ENCODE results near the gene SSNA1.

Gene SSNA1

DNA sequence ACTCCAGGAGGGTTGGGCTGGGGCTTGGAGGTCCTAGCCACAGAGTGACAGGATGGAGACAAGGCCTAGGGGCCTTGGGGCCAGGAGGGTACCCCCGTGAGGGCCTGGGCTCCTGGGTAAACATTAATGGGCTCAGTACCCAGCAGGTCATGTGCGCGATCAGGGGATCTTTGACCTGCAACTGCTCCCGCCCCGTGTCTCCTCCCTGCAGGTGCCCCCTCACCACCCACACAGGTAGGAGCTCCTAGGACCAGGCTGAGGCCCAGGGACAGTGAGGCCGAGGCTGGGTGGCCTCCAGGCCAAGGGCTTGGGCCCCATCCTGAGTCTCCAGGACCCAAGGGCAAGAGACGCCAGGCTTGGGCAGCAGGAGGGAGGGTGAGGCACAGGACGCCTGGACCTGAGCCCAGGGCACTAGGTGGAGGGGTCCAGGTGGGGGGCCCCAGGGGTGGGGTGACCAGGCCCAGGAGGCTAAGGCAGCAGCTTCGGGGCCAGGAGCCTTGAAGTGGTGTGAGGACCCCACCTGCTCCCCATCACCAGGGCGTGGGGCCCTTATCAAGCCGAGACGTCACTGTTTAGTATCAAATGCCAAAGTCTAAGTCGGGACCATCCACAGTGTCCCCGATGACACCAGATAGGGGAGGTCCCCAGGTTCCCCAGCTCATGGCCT is 42.4 kb downstream of the SSNA1 start, which contains the start of gene SLC34A3:
SLC34A3 (plus strand) TSS at position 197 of the 667 bp plus-strand sequence. CDS start 802 bp downstream, outside the sequence.
- no peak for ATAC-seq (ENCODE audit: insufficient read depth, low read depth)
- peaks cover 2% of the 10 kb centered on the region; the same call in 1 of the 2 replicates for H3K4me1 ChIP-seq (ENCODE audit: insufficient read depth, low read length)
- no peak within 1 kb of the TSS for H3K4me3 ChIP-seq (ENCODE audit: low read depth in 1 of 2, low read length in 2 of 2)
- TF ChIP-seq EZH2 (IDR thresholded peaks at IDR 0.05; ENCODE audit: borderline replicate concordance, low read depth, low read length, severe bottlenecking) = no peak
- TF ChIP-seq, protein P1, sequence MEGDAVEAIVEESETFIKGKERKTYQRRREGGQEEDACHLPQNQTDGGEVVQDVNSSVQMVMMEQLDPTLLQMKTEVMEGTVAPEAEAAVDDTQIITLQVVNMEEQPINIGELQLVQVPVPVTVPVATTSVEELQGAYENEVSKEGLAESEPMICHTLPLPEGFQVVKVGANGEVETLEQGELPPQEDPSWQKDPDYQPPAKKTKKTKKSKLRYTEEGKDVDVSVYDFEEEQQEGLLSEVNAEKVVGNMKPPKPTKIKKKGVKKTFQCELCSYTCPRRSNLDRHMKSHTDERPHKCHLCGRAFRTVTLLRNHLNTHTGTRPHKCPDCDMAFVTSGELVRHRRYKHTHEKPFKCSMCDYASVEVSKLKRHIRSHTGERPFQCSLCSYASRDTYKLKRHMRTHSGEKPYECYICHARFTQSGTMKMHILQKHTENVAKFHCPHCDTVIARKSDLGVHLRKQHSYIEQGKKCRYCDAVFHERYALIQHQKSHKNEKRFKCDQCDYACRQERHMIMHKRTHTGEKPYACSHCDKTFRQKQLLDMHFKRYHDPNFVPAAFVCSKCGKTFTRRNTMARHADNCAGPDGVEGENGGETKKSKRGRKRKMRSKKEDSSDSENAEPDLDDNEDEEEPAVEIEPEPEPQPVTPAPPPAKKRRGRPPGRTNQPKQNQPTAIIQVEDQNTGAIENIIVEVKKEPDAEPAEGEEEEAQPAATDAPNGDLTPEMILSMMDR (IDR thresholded peaks at IDR 0.05; ENCODE audit: borderline replicate concordance, extremely low read depth, low read length, poor library complexity, severe bottlenecking) = no peak
- H2AFZ ChIP-seq (ENCODE audit: low read depth, low read length) = no peak within 1 kb of the TSS
- H3K79me2 ChIP-seq (ENCODE audit: insufficient read depth, low read length) = no peaks in the 10 kb centered on the region
- H3K27me3 ChIP-seq (ENCODE audit: insufficient read depth, low read length, poor library complexity) = no peaks in the 10 kb centered on the region
- no peak within 1 kb of the TSS for H3K4me2 ChIP-seq (ENCODE audit: insufficient read depth, low read length)
- DNase-seq = no peak
- no peaks in the 10 kb centered on the region for H4K20me1 ChIP-seq (ENCODE audit: insufficient read depth, low read length)
- no peaks in the 10 kb centered on the region for H3K9me3 ChIP-seq (ENCODE audit: insufficient read depth, low read length, severe bottlenecking)
- H3K27ac ChIP-seq (ENCODE audit: low read length) = no peak within 1 kb of the TSS
- H3K36me3 ChIP-seq (ENCODE audit: insufficient read depth, low read length) = no peaks in the 10 kb centered on the region
- no peak within 1 kb of the TSS for H3K9ac ChIP-seq (ENCODE audit: low read depth, low read length)

GRCh38 chr9:137231372-137232039 is 43.0 kb downstream of the SSNA1 start:
- ATAC-seq (ENCODE audit: insufficient read depth, low read depth) (no peak), DNase-seq (no peak)
- H3K4me1 ChIP-seq (ENCODE audit: insufficient read depth, low read length) = peaks cover 9% of the 10 kb centered on the region
- no peaks in the 10 kb centered on the region for H3K9me3 ChIP-seq (ENCODE audit: insufficient read depth, low read length, severe bottlenecking)
- no peaks in the 10 kb centered on the region for H3K79me2 ChIP-seq (ENCODE audit: insufficient read depth, low read length)
- no peaks in the 10 kb centered on the region for H4K20me1 ChIP-seq (ENCODE audit: insufficient read depth, low read length)
- H3K4me2 ChIP-seq (ENCODE audit: insufficient read depth, low read length) = no peak overlapping the region
- H3K36me3 ChIP-seq (ENCODE audit: insufficient read depth, low read length) = no peaks in the 10 kb centered on the region
- no peak overlapping the region for H3K27ac ChIP-seq (ENCODE audit: low read length)
- no peak overlapping the region for H3K9ac ChIP-seq (ENCODE audit: low read depth, low read length)
- H3K4me3 ChIP-seq (ENCODE audit: low read depth in 1 of 2, low read length in 2 of 2) = no peak overlapping the region
- H2AFZ ChIP-seq (ENCODE audit: low read depth, low read length) = no peak overlapping the region
- TF ChIP-seq, protein P1 (IDR thresholded peaks at IDR 0.05; ENCODE audit: borderline replicate concordance, extremely low read depth, low read length, poor library complexity, severe bottlenecking) = no peak
- no peak for TF ChIP-seq EZH2 (IDR thresholded peaks at IDR 0.05; ENCODE audit: borderline replicate concordance, low read depth, low read length, severe bottlenecking)
- H3K27me3 ChIP-seq (ENCODE audit: insufficient read depth, low read length, poor library complexity) = no peaks in the 10 kb centered on the region

- Histone ChIP-seq H3K27ac (ENCODE audit: low read length) (no peak overlapping the region), H3K79me2 (ENCODE audit: insufficient read depth, low read length) (no peaks in the 10 kb centered on the region), H3K27me3 (ENCODE audit: insufficient read depth, low read length, poor library complexity) (no peaks in the 10 kb centered on the region), H3K9me3 (ENCODE audit: insufficient read depth, low read length, severe bottlenecking) (no peaks in the 10 kb centered on the region), H3K36me3 (ENCODE audit: insufficient read depth, low read length) (no peaks in the 10 kb centered on the region), H2AFZ (ENCODE audit: low read depth, low read length) (no peak overlapping the region), H3K4me3 (ENCODE audit: low read depth in 1 of 2, low read length in 2 of 2) (no peak overlapping the region), H4K20me1 (ENCODE audit: insufficient read depth, low read length) (peaks cover 3% of the 10 kb centered on the region; the same call in 1 of the 2 replicates), H3K4me1 (ENCODE audit: insufficient read depth, low read length) (peaks cover 15% of the 10 kb centered on the region), H3K9ac (ENCODE audit: low read depth, low read length) (no peak overlapping the region), H3K4me2 (ENCODE audit: insufficient read depth, low read length) (no peak overlapping the region)
- DNase-seq (no peak), ATAC-seq (ENCODE audit: insufficient read depth, low read depth) (no peak)
- no peak for TF ChIP-seq EZH2 (IDR thresholded peaks at IDR 0.05; ENCODE audit: borderline replicate concordance, low read depth, low read length, severe bottlenecking)
- TF ChIP-seq, protein P1 (IDR thresholded peaks at IDR 0.05; ENCODE audit: borderline replicate concordance, extremely low read depth, low read length, poor library complexity, severe bottlenecking) = no peak
These were observed 43.6 kb downstream of the SSNA1 start for GRCh38 chr9:137232101-137232500.

Data from DND-41 (cell line).